ENCODE results near the gene PRUNE1. TPM values are rescaled to one million over a fixed set of nuclear protein-coding genes. Genes with fewer than 3 reads are reported as not detected.
A peak's percentile ranks its signal among the peaks of the same experiment; 100 is the strongest.

PRUNE1 gene
- total RNA-seq, 1 experiment from 2014 or later: 19.7 TPM

DNA sequence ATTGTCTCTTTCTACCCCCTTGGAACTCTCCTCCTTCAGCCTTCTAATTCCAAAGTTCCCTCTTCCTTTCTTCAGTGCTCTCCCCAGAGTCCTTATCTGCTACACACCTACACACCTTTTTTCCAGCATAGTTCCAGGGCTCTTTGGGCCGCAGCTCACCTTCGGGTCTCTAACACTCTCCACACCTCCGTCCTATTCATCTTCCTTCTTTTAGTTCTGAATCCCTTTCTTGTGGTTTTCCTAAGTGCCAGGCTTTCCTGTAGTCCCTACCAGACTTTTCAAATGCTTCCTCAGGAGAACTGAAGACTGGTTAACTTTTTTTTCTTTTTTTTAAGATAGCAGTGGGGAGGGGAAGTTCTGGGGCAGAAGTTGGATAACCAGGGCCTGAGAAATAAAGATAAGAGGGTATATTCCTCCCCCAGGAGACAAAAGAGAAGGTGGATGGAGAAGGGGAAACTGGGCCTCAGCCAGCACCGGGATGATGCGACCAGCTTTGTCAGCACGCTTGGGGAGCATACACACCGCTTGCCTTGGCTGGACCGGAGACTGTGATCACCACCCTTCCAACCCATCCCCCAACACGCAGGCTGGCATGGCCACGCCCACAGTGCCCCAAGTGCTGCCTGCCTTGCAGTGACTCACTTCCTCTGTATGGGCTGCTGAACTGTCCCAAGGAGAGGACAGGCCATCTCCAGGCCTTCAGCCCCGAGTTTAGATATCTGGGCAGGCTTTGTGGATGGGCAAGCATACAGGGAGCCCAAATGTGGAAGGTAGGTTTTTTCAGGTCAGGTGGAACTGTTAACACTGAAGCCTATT lies 31.2 kb upstream of the PRUNE1 start:
- DNase-seq (ENCODE audit: low spot score): peak; percentile 95

DNA sequence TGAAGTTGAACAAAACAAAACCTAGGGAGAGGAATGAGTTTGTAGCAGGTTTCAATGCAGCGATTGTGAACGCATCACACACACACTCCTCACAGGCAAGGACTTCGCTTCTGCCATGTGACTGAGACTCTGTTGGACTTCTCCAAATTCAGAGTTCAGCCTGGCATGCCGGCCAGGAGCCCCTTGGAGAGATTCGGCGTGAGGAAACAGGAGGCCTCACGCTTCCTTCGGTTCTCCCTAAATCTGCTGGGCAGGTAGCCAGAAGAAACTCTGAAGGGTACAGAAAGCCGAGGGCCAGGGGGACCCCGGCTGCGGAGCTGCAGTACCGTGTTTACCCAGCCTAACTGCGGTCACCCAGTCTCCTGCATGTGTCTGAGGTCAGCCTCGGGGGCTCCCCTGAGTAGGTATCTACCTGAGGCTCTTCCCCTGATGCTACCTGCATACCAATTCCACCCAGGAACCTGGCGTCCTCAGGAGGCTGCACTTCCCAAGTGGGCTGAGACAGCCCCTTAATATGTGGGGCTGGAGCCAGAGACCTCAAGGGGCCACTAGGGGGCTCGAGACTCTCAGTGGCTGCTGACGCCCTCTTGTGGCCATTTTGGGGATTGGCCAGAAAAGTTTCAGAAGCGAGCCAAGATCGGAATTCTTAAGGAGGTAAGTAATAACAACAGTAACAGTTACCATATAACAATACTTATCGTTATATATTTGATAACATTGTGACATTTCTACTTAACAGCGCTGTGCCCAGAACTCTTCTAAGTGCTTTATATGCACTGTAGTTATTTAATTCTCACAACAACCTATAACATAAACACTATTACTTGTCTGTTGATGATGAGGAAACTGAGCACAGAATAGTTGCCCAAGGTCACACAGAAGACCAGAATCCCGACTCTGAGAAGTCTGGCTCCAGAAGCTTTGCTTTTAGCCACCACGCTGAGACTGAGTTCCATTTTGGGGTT lies 28.9 kb upstream of the PRUNE1 start:
- peak; percentile 65 for DNase-seq (ENCODE audit: low spot score)

DNA sequence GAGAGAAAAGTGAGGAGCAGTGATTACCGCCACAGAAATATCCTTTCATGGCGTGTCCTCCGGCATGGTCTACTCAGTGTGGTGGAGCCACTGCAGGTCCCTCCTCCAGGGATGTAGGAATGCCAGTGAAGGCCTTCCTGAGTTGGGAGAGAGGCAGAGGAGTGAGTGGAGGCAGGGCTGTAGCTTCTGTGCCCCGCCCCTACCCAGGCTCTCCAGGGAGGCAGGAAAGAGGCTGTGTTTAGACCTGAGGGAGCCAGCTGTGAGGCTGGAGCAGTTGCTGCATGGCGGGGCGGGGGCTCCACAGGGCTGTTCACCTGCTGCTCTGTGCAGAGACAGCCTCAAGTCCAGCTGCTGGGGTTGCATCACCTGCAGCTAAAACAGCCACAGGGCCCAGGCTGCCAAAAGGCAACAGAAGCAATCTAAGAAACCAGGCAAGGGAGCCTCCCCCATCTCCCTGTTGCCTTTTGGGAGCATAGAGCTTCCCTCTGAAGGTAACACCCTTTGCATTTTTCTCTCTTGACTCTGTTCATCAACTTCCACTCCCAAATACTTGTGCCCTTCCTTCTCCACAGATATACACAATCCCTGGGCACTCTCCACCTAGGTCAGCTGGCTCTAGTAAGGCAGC lies 27.0 kb upstream of the PRUNE1 start:
- DNase-seq (ENCODE audit: low spot score): no peak

DNA sequence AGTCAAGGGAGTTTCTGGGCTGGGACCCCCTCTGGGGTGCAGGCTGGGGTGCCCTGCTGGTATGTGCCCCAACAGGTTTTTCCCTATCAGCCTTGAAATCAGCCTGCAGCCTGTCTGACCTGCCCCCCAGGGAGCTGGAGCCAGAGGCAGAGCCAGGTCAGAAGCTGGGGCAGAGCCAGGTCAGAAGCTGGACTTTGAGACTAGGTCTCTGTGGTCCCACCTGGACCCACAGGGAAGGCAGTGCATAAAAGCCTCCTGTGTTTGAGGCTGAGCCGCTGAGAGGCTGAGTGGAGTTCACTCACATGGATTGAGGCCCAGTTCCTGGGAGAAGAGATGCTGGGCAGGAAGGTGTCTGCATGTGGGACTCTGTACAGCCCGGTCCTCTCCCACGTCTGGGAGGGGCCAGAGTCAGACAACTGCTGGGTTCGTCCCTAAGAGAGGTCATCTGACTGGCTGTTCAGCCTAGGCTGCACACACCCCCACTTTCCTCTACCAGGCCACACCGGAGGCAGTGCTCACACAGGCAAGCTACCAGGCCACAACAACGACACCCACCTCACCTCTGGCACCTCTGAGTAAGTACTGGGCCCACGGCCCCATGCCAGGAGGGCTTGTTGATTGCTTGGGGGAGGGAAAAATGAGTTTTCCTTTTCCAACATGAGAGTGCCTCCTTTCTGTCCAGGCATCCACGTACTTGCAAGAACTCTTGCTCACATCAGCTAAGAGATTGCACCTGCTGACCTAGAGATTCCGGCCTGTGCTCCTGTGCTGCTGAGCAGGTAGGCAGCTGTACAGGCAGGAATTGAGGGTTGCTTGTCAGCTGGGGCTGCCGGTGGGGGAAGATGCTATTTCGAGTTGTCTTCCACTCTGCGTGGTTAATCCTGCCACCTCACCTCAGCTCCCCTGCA lies 26.2 kb upstream of the PRUNE1 start, which contains the start of gene ANXA9:
TSS of gene ANXA9 (plus strand) at position 488 of the 908 bp plus-strand sequence. CDS start 814 bp downstream, outside the sequence.
- no peak for DNase-seq (ENCODE audit: low spot score)

DNA sequence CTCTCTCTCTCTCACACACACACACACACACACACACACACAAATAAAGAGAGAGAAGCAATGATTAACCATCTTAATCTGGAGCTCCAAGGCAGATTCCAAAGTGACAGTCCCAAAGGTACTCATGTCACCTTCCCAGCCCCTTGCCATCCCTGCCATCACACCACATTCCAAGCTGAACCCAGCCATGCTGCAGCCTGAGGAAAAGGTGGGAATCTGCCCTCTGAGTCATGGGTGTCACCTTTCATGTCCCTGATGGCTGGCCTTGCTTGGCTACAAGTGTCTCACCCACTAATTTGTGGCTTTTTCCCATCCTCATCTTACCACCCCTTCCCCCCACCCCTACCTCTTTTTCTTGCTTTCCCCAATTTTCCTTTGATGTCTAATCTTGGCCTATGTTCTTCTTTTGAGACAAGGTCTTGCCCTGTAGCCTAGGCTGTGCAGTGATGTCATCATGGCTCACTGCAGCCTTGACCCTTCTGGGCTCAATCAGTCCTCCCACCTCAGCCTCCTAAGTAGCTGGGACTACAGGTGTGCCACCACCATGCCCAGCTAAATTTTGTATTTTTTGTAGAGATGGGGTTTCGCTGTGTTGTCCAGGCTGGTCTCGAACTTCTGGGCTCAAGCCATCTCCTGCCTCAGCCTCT lies 22.9 kb upstream of the PRUNE1 start:
- DNase-seq (ENCODE audit: low spot score): no peak

DNA sequence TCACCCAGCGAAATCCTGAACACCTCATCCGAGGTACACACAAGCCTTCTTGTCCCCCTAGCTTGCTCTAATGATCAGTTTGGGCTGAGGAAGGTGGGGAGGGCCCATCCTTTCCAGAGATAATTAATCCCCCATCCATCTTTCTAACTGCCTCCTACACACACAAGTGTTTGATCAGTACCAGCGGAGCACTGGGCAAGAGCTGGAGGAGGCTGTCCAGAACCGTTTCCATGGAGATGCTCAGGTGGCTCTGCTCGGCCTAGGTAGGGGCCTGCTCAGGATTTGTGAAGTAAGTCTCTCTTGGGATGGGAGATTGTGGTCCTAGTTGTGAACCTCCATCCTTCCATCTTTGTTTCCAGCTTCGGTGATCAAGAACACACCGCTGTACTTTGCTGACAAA lies 20.3 kb upstream of the PRUNE1 start:
- no peak for DNase-seq (ENCODE audit: low spot score)

DNA sequence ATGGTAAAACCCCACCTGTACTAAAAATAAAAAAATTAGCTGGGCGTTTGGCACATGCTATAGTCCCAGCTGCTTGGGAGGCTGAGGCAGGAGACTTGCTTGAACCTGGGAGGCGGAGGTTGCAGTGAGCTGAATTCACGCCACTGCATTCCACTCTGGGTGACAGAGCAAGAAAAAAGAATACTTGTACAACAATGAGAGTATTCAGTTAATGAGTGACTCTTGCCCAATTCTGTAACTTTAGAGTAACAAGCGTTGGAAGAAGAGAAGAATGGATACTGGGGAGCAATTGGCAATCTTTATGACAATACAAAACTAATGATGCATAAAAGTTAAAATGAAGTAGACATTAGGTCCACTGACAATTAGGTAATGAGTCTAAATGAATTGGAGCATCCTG lies 15.6 kb upstream of the PRUNE1 start:
- no peak for DNase-seq (ENCODE audit: low spot score)

DNA sequence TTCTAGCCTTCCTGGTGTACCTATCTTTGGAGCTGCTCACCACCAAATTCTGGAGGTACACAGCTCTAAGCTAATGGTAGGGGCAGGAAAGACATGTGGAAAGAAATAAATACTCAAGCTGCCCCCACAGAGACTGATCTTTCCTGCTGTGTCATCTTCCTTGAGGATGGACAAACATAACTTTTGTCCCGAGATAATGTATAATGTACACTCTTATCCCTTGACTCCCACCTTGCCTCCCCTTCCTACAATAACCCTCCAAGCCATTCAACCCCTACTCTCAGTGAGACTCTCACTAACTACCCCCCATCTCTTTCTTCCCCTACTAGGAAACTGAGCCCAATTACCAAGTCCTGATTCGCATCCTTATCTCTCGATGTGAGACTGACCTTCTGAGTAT lies 14.0 kb upstream of the PRUNE1 start:
- no peak for DNase-seq (ENCODE audit: low spot score)

DNA sequence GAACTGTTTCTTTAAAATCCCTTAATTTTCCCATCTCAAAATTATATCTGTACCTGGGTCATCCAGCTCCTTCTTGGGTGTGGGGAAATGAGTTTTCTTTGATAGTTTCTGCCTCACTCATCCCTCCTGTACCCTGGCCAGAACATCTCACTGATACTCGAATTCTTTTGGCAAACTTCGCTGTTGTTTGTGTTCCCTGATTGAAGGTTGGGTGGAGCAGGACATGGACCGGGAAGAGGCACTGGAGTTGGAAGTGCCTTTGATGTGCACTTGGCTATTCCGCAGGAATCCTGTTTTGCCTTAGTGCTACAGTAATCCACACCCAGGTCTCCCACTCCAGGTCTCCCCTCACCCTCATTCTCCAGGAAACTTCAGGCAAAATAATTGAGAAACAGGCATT lies 12.8 kb upstream of the PRUNE1 start:
- DNase-seq (ENCODE audit: low spot score): no peak

DNA sequence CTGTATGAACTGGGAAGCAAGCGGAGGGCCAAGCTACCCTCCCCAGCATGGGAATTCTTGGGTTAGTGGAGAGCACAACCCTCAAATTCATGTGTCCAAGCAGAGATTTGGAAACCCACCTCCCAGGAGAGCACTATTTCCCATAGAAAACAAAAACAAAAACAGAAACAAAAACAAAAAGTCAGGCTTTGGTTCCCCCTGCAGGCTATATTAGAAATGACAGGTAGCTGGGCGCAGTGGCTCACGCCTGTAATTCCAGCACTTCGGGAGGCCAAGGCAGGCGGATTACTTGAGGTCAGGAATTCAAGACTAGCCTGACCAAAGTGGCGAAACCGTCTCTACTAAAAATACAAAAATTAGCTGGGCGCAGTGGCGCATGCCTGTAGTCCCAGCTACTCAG lies 12.4 kb upstream of the PRUNE1 start:
- DNase-seq (ENCODE audit: low spot score): no peak

DNA sequence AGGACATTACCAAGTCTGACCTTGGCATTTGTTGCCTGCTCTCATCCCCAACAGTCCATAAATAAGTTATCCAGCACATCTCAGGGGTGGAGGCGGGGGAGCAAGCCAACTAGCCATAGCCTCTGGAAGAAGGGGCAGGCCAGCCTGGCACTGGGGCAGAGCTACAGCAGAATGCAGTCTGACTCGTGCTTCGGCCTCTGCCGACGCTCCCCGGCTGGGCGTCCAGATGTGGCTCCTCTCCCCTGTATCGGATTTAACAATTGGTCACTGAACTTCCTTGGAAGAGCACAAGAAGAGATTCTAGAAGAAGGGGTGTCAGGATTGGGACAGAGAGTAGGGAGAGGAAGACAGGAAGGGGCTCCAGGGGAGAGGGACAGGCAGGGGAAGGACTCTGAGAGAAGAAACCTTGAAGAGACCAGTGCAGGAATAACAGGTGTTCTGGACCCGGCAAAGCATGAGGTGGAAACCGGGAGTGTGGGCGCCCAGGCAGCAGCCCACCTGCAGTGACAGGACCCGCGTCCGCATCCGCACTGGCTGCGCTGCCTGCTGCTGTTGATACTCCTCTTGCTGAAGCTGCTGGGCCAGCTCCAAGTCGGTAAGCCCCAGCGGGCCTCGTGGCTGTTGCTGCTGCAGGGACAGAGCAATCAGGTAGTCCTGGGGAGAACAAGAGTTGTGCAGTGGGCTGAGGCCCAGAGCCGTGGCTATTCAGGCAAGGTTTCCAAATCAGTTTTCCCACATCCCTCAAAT lies 10.9 kb upstream of the PRUNE1 start:
- DNase-seq (ENCODE audit: low spot score): no peak

DNA sequence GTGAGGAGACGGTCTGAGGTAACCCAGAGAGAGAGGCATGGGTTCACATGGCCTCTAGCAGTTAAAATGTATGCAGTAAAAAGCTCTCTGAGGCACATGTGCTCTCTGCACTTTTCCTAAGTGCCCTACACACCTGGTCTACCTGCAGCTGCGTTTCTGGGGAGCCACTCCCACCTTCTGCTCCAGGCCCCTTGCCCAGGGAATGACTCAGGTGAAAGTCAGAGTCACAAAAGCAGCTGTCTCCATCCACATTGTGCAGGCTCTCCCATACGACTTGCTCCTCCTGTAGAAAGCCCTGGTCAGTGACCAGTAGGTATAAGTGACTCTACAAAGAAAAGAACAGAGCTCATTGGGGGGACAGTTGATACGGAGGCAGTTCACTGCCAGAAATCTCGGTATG lies 10.3 kb upstream of the PRUNE1 start:
- DNase-seq (ENCODE audit: low spot score): no peak

DNA sequence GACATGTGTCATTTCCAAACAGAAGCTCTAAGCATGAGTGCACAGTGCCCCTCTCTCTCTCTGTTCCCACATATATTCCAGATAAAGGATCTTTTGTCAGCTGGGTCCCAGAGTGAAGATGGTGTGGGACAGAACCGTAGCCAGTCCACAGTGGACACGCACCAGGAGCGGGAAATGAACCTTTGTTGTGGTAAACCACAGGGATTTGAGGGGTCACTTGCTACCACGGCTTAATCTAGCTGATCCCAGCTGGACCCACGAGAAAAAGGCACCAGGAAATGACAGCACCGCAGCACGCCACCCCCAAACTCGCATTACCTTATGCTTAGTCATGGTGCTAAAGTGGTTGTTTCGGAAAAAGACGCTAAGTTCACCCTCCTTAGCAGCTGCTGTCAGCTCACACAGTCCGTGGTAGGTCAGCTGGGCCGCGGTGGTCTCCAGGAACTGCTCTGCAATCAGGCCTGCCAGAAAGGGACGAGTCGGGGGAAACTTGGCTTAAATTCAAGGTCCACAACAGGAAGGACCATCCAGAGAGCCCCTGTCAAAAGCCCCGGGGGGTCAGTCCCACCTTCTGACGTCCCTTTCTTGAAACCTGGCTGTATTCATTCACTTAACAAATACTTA lies 9.1 kb upstream of the PRUNE1 start:
- DNase-seq (ENCODE audit: low spot score): peak; percentile 80

DNA sequence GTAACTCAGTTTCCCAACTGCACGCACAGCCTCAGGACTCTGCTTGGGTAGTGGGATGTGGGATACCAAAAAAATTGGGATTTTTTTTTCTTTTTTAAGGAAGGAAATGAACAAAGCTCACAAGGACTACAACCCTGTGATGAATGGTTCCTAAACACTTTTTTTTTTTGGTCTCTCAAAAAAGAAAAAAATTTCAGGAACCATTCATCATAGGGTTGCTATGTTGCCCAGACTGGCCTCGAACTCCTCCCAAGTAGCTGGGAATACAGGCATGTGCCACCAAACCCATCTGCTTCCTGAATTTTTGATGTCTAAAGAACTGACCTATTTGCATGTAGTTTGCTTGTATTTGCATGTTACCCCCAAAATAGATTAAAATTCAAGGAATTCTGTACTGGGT lies 8.3 kb upstream of the PRUNE1 start:
- DNase-seq (ENCODE audit: low spot score): no peak

DNA sequence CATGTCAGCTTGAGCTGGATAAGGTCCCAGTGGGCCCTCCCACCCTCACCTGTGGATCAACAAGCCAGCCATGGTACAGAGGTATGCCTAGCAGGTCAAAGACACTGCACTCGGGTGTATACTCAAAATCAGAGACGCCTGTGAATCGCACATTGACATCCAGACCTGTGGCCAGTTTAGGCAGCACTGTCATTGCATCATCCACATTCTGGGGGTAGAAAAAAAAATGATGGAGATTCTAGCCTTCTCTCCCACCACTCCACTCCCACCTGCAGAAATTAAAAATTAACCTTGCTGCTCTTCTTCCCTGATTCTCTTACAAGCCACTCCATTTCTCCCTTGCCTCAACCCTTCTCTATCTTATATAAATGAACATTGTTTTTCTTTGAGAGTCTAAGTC lies 7.8 kb upstream of the PRUNE1 start:
- no peak for DNase-seq (ENCODE audit: low spot score)

DNA sequence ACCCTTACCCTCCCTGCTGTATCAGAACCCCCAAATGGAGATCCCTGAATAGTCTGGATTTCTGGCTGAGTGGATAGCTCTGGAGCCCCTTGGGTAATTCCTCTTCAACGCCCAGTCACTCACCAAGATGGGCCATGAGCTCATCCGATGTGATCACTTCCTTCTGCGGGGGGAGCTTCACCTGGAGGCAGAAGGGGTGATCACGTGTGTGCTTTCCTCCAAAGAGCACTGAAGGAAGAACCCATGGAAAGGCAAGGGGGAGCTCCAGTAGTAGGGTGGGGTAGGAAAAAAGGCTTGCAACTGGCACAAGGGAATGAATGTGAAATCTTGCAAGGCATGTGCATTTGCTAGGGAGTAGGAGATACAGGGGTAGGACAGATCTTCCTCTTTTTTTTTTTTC lies 6.6 kb upstream of the PRUNE1 start:
- no peak for DNase-seq (ENCODE audit: low spot score)

DNA sequence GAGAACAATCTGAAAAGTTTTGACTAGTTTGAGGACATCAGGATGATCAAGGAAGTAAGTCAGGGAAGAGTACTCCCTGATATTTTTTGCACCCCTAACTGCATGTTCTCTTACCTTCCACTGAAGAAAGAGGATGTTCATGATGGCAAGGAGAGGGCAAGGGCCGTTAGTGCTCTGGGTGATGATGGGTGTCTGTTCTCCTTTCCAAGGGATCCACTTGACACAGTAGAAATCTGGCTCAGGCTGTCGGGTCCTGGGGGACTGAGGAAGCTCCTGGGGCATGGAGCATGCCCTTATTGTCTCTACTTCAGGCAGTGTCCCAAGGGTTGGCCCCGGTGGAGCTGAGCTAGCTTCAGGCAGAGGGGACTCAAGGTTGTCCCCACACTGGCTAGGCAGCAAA lies 6.2 kb upstream of the PRUNE1 start:
- DNase-seq (ENCODE audit: low spot score): no peak

DNA sequence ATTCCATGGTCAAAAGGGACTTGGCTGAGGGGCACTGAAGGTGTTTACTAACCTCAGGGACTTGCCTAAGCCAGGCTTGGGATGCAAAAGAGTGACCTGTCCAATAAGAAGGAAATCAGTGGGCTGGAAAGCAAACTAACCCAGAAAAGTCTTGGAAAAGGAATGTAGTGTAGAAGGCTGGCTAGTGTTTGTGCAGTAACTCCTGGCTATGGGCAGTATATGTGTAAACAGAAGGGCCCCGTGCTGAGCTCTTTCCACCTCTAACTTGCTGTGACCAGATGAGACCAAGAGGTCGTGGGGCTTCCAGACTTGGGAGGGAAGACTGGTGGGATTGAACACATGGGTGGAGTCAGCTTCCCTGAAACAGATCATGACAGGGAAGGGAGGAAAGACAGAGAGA lies 5.6 kb upstream of the PRUNE1 start:
- no peak for DNase-seq (ENCODE audit: low spot score)

DNA sequence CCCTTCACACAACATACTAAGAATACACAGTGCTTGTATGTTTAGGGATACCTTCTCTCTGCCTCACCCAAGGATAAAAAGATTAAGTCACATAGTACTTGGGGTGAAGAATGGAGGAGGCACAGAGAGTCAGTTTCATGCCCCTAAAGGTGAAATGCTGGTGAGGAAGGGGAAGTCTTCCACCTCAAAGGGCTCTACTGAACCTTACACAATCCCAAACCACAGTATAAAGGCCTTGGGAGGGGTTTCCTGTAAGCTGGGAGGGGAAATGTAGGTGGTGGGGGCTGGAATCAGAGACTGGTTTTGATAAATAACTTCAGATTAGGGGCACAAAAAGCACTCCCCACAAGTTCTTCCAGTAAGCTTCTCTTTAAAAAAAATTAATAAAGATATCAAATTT lies 5.1 kb upstream of the PRUNE1 start:
- no peak for DNase-seq (ENCODE audit: low spot score)
